ENCODE data around the gene ARID5B.

ARID5B gene

GRCh38 chr10:61992059-61992460 lies 90.6 kb downstream of the ARID5B start:
- Histone ChIP-seq H2AFZ (ENCODE audit: low read depth, low read length) (no peak overlapping the region), H3K27ac (ENCODE audit: low read length) (no peak overlapping the region), H3K9ac (ENCODE audit: low read depth, low read length) (no peak overlapping the region), H3K9me3 (ENCODE audit: insufficient read depth, low read length, severe bottlenecking) (no peaks in the 10 kb centered on the region), H3K4me1 (ENCODE audit: insufficient read depth, low read length) (no peaks in the 10 kb centered on the region), H3K4me2 (ENCODE audit: insufficient read depth, low read length) (no peak overlapping the region), H3K4me3 (ENCODE audit: low read depth in 1 of 2, low read length in 2 of 2) (no peak overlapping the region), H4K20me1 (ENCODE audit: insufficient read depth, low read length) (no peaks in the 10 kb centered on the region), H3K27me3 (ENCODE audit: insufficient read depth, low read length, poor library complexity) (no peaks in the 10 kb centered on the region), H3K79me2 (ENCODE audit: insufficient read depth, low read length) (no peaks in the 10 kb centered on the region), H3K36me3 (ENCODE audit: insufficient read depth, low read length) (no peaks in the 10 kb centered on the region)
- DNase-seq: no peak
- ATAC-seq (ENCODE audit: insufficient read depth, low read depth): no peak
- TF ChIP-seq CTCF (IDR thresholded peaks at IDR 0.05; ENCODE audit: borderline replicate concordance, extremely low read depth, low read length, poor library complexity, severe bottlenecking) (no peak), EZH2 (IDR thresholded peaks at IDR 0.05; ENCODE audit: borderline replicate concordance, low read depth, low read length, severe bottlenecking) (no peak)

- Histone ChIP-seq H3K4me2 (ENCODE audit: insufficient read depth, low read length) (no peak overlapping the region), H3K4me3 (ENCODE audit: low read depth in 1 of 2, low read length in 2 of 2) (no peak overlapping the region), H3K4me1 (ENCODE audit: insufficient read depth, low read length) (no peaks in the 10 kb centered on the region), H2AFZ (ENCODE audit: low read depth, low read length) (no peak overlapping the region), H3K9me3 (ENCODE audit: insufficient read depth, low read length, severe bottlenecking) (no peaks in the 10 kb centered on the region), H3K36me3 (ENCODE audit: insufficient read depth, low read length) (no peaks in the 10 kb centered on the region), H3K9ac (ENCODE audit: low read depth, low read length) (no peak overlapping the region), H4K20me1 (ENCODE audit: insufficient read depth, low read length) (no peaks in the 10 kb centered on the region), H3K79me2 (ENCODE audit: insufficient read depth, low read length) (no peaks in the 10 kb centered on the region), H3K27ac (ENCODE audit: low read length) (no peak overlapping the region), H3K27me3 (ENCODE audit: insufficient read depth, low read length, poor library complexity) (no peaks in the 10 kb centered on the region)
- ATAC-seq (ENCODE audit: insufficient read depth, low read depth) (no peak), DNase-seq (no peak)
- TF ChIP-seq CTCF (IDR thresholded peaks at IDR 0.05; ENCODE audit: borderline replicate concordance, extremely low read depth, low read length, poor library complexity, severe bottlenecking): no peak
- no peak for TF ChIP-seq EZH2 (IDR thresholded peaks at IDR 0.05; ENCODE audit: borderline replicate concordance, low read depth, low read length, severe bottlenecking)
These were observed 91.5 kb downstream of the ARID5B start for GRCh38 chr10:61992671-61993668.

GRCh38 chr10:61993711-61994401 lies 92.4 kb downstream of the ARID5B start:
- Histone ChIP-seq H4K20me1 (ENCODE audit: insufficient read depth, low read length) (no peaks in the 10 kb centered on the region), H2AFZ (ENCODE audit: low read depth, low read length) (no peak overlapping the region), H3K27ac (ENCODE audit: low read length) (no peak overlapping the region), H3K36me3 (ENCODE audit: insufficient read depth, low read length) (no peaks in the 10 kb centered on the region), H3K4me3 (ENCODE audit: low read depth in 1 of 2, low read length in 2 of 2) (no peak overlapping the region), H3K9me3 (ENCODE audit: insufficient read depth, low read length, severe bottlenecking) (no peaks in the 10 kb centered on the region), H3K9ac (ENCODE audit: low read depth, low read length) (no peak overlapping the region), H3K4me1 (ENCODE audit: insufficient read depth, low read length) (no peaks in the 10 kb centered on the region), H3K79me2 (ENCODE audit: insufficient read depth, low read length) (no peaks in the 10 kb centered on the region), H3K4me2 (ENCODE audit: insufficient read depth, low read length) (no peak overlapping the region), H3K27me3 (ENCODE audit: insufficient read depth, low read length, poor library complexity) (no peaks in the 10 kb centered on the region)
- TF ChIP-seq CTCF (IDR thresholded peaks at IDR 0.05; ENCODE audit: borderline replicate concordance, extremely low read depth, low read length, poor library complexity, severe bottlenecking) (no peak), EZH2 (IDR thresholded peaks at IDR 0.05; ENCODE audit: borderline replicate concordance, low read depth, low read length, severe bottlenecking) (no peak)
- DNase-seq: no peak
- no peak for ATAC-seq (ENCODE audit: insufficient read depth, low read depth)
